Hippocampal formation (tissue), 2 donors: Measurements from ENCODE around the gene CRTC1.

Experiments used
- DNase-seq, 2 donors: peaks; one replicate each; lab custom pipeline; 2025; lab: John Stamatoyannopoulos, UW

CRTC1 gene

DNA sequence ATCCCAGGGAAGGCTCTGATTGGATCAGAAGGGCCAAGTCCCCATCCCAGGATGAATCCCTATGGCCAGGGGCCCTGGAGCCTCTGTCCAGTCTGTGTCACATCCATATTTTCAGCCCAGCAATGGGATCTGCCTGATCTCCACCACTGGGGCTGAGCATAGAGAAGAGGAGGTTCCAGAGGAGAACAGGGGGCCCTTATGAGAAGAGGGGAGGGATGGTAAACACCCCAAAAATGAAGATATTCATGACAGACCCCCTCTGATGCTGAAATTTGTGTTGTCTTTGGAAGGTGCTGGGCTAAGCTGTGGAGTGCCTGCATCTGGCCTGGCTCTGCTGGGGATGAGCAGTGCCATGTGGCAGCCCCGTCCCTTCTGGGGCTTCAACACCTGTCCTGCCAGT lies 32.2 kb upstream of the CRTC1 start:
- DNase-seq = no peak

DNA sequence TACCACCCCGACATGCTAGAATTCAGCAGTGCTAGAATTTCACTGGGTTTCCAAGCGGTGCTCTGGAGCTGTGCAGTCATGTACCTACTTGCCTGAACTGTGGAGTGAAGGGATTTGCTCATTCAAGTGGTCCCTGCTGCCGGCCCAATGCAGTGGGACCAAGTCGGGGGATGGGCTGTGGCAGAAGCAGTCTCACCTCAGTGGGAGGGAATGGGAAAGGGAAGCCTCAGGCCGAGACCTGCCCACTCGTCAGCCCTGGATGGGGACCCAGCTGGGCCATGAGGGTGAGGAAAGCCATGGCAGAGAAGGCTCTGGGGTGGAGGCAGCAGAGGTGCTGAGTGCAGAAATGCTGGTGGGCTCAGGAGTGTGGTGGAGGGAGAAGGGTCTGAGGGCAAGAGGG lies 31.7 kb upstream of the CRTC1 start:
- no peak for DNase-seq

DNA sequence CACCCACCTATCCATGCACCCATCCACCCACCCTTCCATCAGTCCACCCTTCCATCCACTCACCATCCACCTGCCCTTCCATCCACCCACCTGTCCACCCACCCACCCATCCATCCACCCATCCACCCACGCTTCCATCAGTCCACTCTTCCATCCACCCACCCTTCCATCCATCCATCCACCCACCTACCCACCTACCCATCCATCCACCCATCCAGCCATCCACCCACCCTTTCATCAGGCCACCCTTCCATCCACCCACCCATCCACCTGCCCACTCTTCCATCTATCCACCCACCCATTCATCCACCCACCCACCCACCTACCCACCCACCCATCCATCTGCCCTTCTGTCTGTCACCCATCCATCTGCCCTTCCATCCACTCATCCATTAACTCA lies 29.6 kb upstream of the CRTC1 start:
- no peak for DNase-seq

DNA sequence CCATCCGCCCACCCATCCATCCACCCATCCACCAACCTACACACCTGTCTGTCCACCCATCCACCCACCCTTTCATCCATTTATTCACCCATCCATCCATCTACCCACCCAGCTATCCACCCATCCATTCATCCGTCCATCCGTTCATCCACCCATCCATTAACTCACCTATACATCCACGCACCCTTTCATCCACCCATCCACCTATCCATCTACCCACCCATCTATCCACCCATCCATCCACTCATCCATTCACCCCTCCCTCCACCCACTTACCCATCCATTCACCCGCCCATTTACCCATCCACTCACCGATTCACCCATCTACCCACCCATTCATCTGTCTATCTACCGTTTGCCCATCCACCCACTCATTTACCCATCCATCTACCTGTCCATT lies 29.0 kb upstream of the CRTC1 start:
- no peak for DNase-seq

DNA sequence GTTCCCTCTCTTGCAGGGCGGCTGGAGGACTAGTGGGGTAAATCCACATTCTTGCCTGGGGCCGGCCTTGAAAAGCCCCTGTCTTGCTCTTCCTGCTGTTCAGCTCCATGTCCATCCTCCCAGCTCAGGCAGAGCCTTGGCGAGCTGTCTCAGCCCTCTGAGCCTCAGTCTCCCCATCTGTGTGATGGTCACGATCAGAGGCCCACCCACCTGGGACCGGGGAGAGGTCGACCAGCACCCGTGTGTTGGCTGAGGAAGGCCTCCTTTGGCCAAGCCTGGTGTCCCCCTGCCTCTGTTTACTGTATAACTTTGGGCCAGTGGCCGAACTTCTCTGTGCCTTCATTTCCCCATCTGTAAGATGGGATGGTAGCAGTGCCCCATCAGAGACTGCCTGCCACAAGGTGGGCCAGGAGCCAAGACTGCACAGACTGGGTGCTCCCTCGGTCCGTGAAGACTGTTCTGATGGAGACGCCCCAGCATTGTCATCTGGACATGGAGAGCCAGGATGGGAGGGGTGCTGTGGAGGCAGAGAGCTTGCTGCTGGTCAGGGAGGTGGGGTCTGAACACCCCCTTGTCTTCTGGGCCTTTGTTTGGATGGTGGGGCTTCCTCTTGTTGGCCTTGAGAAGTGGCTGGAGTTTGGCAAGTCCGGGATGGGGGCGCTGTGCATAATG lies 28.2 kb upstream of the CRTC1 start:
- DNase-seq = no peak

DNA sequence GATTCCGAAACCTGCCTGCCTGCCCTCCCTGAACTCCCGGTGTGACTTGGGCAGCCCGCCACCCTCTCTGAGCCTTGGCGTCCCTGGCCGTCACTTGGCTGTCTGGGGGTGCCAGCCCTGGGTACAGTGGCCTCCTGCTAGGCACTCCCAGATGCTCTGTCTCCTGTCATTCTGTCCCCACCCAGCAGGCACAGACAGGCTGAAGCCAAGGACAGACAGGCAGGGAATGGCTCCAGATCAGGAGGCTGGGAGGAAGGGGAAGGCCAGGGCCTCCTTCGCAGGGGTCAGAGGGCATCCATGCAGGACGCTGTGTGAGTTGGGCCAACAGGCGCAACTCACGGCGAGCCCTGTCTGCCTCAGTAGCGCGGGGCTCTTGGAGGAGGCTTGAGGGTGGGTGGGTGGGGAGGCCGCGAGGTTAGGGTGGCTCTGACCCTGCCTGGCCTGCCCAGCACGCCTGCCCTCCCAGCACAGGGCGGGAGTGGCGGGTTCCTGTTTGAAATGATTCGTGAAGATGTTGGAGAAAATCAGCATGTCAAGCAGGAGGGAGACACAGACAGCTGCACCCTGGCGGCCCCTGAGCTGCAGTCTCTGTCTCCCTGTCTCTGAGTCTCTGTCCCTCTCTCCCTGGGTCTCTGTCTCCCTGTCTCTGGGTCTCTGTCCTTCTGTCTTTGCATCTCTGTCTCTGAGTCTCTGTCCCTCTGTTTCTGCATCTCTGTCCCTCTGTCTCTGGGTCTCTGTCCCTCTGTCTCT lies 27.0 kb upstream of the CRTC1 start:
- no peak for DNase-seq

DNA sequence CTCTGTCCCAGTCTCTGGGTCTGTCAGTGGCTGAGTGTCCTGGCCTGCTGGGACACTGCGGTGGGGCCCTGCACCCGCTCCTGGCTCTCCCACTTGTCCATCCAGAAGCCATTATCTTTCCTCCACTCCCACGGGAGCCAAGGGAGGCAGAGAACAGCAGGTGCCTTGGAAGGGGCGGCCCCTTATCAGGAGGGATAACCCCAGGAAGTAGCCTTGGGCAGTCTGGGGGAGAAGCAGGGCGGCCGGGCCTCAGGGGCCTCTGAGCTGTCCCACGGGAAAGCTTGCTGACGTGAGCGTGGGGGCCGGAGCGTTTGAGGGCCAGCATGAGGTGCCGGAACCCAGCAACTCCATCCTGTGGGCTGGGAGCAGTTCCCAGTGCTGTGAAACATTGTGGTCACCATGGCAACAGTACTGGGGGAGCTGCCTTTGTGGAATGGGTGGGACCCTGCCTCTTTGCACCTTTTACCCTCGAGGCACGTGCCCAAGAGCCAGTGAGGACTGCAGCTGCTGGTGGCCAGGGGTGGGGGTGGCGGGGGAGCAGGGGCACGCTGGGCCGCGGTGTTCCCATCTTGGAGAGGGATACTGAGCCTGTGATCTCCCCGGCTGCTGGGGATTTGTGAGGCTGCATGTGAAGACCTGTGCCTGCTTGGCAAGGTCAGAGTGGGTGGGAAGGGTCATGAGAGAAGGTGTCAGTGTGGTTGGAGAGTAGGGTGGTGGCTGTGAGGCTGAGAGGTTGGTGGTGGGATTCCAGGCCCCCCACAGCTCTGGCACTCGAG lies 25.7 kb upstream of the CRTC1 start:
- DNase-seq = no peak

DNA sequence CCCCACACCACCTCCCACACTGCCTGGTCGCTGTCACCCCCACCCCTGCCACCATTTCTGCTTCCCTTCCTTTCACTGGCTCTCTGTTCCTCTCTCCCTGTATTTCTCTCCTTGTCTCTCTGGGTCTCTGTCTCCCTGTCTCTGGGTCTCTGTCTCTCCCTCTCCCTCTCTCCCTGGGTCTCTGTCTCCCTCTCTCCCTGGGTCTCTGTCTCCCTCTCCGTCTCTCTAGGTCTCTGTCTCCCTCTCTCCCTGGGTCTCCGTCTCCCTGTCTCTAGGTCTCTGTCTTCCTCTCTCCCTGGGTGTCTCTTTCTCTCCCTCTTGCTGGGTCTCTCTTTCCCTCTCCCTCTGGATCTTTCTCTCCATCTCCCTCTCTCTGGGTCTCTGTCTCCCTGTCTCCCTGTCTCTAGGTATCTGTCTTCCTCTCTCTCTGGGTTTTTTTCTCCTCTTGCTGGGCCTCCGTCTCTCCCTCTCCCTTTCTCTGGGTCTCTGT lies 25.1 kb upstream of the CRTC1 start:
- DNase-seq = no peak

DNA sequence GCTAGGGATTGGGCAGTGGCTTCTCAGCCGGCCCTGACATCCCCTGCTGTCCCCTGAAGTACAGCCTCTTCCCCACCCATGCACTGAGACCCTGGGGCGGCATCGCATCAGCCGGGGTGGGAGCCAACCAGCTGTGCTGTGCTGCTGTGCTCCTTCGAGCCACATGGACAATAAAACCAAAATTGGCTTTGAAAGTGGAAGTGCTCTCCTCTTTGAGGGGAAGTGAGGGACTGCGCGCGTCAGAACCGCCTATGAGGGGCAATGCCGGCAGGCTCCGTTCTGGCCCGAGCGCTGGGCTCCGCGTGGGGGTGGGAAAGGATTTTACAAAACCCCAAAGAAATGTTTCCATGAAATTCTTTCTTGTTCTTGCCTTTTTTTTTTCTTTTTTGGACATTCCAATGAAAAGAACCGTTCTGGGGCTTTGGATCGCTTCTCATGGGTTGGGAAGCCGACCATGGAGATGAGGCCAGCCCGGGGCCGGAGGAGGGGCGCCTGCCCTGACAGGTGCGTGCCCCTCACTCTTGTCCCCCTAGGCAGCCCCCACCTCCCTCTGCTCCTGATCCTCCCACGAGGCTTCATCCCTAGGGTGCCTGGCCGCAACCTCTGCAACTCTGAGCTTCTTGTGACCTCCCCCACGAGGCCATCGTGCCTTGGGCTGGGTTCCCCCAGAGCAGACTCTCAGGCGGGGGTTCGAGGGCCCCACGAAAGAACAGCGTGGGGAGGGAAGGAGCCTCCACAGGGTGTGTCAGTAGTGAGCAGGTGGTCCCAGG lies 24.0 kb upstream of the CRTC1 start:
- DNase-seq = no peak

DNA sequence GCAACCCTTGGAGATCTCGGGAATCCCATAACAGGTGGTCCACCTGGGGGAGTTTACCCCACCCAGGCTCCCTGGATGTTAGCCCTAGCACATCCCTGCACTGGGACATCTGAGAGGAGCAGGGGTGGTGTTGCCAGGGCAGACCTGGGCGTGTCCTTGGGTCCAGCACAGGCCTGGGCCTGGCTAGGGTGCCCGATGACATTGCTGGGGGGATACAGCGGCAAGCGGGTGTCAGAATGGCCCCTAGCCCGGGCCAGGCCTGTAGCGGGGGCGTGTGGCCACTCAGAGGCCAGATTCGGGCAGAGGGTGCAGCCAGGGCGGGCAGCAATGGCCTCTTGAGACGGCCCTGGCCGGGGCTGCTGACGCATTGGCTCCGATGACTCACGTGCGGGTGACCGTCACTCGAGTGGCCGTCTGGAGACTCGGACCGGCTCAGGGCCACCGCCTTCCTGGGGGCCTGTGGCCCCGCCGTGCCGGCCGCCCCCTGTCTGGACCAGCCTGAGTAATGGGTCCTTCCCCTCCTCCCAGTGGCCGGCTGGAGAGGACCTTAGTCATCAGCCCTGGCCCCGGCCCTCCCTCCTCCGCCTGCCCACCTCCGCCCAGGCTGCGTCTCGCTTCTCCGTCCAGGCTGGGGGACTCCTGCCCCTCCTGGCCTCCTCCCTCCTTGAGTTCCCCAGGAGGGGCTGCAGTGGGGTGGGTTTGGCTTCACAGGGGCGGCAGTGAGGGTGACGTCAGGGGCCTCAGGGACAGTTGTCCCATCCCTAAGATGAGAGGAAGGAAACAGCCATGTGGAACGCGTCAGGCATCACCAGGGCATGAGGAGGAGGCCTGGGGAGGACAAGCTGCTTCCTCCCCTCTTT lies 23.2 kb upstream of the CRTC1 start:
- no peak for DNase-seq

DNA sequence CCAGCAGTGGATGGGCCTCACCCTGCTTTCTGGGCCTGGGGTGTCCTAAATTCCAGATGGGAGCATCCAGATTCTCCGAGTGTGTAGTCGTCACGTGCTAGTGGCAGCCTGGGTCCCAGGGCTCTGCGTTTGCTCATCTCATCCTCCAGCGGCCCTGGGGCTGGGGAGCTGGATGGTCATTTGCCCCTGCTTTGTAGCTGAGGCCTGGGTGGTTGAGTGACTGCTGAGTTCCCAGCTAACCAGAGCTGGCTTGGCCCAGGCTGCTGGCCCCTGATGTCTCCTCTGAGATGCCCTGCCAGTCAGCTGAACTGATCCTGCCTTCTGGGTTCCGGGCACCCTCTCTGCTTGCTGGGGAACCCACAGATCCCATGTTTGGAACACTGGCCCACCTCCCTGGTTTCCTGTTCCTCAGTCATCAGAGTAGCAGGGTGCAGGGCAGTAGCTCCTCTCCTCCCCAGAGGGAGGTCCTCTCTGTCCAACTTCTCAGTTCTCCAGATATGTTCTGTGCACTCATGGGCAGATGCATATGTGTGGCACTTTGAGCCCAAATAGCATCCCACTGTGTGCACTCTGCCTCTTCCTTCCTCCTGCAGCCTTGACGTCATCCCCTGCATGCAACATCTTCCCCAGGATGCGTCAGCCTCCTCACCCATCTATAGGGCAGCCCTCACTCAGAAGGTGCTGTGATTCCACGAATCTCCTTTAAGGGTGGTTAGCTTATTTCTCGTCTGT lies 22.4 kb upstream of the CRTC1 start:
- no peak for DNase-seq

DNA sequence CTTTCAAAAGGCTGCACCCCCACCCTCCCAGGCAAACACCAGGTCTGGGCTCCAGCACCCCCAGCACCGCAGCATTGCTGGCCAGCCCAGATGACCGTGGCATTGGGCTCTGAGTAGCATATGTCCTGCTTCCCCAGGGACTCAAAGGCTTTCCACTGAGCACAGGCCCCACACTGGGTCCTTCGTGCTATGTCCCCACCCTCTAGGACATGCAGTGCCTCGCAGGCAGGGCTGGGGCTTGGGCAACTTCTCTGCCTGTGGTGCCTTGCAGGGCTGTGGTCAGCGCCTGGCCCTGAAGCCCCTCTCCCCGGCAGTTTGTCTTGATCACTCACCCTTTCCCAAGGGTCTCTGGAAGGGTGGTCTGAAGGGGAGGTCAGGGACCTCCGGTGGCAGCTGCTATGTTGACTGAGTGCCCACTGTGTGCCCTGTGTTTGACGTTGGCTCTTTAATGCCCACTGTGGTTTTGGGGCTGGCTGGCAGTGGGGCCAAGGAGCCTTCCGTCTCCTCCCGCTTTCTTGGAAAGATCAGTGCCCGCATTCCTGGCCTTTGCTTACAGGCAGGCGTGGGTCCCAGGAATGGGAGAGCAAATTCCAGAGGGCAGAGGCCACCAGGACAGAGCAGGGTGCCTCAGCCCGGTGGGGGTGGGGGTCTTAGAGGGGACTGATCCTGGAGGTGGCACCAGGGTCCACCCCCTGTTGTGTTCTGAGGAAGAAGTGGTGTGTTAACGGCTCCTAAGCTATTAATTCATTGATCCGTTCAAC lies 20.3 kb upstream of the CRTC1 start:
- no peak for DNase-seq

DNA sequence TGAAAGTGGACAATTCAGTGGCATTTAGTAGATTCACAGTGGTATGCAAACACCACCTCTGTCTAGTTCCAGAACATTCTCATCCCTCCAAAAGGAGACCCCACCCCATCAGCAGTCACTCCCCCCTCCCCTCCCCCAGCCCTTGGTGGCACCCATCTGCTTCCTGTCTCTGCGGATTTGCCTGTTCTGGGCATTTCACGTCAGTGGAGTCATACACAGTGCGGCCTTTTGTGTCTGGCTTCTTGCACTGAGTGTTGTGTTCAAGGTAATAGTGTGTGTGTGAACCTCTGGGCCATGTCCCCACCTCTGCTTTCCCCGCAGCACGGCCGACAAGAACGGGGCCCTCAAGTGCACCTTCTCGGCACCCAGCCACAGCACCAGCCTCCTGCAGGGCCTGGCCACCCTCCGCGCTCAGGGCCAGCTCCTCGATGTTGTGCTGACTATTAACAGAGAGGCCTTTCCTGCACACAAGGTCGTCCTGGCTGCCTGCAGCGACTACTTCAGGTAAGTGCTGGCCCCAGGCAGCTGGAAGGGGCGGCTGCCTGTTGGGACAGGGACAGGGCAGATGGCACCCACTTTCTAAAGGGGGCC lies 19.4 kb upstream of the CRTC1 start:
- DNase-seq = no peak

DNA sequence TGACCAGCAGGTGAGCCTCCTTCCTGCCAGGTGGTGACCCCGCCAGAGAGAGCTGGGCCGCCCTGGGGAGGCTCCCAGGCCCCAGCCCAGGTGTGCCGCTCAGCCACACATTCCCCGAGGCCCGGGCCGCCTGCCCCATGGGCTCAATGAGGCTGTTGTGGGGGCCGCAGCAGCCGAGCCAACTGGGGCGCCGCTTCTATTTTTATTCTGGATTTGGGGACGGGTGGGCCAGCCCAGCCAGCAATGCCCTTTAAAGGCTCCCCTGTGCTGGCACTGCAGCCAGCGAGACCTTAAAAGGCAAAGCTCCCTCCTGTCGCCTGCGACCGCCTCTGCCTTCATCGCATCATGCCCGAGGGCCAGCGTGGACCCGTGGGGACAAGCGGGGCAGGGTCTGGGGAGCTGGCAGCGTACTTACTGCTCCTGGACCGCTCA lies 17.7 kb upstream of the CRTC1 start:
- no peak for DNase-seq

DNA sequence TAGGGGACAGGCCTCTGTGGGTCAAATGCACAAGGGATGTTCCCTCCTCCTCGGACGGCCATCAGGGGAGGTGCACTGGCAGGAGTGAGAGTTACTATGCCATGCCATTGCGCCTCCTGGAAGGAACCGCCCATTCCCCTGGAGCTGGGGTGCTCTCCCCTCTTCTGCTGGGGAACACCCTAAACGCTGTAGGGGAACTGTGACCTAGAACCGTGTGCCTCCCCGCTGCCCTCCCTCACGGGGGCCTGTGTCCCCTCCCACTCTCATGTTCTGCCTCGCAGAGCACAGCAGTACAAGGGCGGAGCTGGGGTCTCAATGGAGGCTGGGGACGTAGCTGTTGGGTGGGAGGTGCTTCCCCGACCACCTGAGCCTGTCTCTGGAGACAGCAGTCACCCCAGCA lies 17.2 kb upstream of the CRTC1 start:
- DNase-seq = no peak

DNA sequence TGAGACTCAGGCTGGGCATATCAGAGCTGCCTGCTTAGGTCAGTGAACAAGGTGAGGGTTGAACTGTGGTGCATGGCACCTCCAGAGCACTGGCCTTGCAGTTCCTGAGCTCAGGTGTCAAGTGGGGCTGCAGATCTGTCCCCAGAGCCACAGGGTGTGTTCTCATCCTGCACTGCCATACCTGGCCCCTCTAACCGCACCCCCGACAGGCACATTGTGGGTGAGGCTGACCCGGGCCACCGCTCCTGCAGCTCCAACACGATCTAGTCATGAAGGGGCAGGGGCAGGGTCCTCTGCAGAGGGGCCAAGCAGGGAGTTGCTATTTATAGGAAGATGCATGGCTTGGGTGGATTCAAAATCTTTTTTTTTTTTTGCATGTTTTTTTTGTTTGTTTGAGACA lies 16.7 kb upstream of the CRTC1 start:
- no peak for DNase-seq

DNA sequence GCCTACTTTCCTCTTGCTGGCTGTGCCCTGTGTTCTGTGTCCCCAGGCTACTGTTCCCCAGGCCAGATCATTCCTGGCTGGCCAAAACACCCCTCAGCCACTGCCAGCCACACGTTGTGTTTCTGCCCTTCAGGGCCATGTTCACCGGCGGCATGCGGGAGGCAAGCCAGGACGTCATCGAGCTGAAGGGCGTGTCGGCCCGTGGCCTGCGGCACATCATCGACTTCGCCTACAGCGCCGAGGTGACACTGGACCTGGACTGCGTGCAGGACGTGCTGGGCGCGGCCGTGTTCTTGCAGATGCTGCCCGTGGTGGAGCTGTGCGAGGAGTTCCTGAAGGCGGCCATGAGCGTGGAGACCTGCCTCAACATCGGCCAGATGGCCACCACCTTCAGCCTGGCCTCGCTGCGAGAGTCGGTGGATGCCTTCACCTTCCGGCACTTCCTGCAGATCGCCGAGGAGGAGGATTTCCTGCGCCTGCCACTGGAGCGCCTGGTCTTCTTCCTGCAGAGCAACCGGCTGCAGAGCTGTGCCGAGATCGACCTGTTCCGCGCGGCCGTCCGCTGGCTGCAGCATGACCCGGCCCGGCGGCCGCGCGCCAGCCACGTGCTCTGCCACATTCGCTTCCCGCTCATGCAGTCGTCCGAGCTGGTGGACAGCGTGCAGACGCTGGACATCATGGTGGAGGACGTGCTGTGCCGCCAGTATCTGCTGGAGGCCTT lies 15.8 kb upstream of the CRTC1 start:
- no peak for DNase-seq

DNA sequence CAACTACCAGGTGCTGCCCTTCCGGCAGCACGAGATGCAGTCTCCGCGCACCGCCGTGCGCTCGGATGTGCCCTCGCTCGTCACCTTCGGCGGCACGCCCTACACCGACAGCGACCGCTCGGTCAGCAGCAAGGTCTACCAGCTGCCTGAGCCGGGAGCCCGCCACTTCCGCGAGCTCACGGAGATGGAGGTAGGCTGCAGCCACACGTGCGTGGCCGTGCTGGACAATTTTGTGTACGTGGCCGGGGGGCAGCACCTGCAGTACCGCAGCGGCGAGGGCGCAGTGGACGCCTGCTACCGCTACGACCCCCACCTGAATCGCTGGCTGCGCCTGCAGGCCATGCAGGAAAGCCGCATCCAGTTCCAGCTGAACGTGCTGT lies 15.2 kb upstream of the CRTC1 start:
- DNase-seq = no peak
